ENCODE data around the gene NUAK1.

- no peak for TF ChIP-seq CTCF (conservative IDR thresholded peaks at IDR 0.05)
- TF ChIP-seq ZFX (IDR thresholded peaks at IDR 0.05), result no peak
Measured at GRCh38 chr12:106027911-106028310, 110.8 kb downstream of the NUAK1 start.

Measured in C4-2B (cell line).